Astrocyte of the cerebellum (primary cell): ENCODE measurements around the gene INMT.

ENCODE experiments used
- DNase-seq: peaks from one replicate; pipeline ENCODE4 v3.0.0-alpha.2; 2011; ENCODE audit warnings: low read depth
- H3K4me3 ChIP-seq: 2 replicates; pipeline ENCODE4 v1.5.1; 2011; ENCODE audit warnings: mild to moderate bottlenecking, low read depth, low read length, moderate library complexity
- in situ Hi-C: cut with HindIII; loops from 2 replicates; pipeline ENCODE4 v1.10.0; 2017; ENCODE audit warnings: low sequenced_read_pairs
- TF ChIP-seq, protein P1 (sequence below): IDR thresholded peaks from 2 replicates; pipeline ENCODE4 v1.5.1; 2012; ENCODE audit warnings: low read length, low read depth, moderate library complexity, mild to moderate bottlenecking; ENCODE audit errors: missing control alignments

The INMT gene

DNA sequence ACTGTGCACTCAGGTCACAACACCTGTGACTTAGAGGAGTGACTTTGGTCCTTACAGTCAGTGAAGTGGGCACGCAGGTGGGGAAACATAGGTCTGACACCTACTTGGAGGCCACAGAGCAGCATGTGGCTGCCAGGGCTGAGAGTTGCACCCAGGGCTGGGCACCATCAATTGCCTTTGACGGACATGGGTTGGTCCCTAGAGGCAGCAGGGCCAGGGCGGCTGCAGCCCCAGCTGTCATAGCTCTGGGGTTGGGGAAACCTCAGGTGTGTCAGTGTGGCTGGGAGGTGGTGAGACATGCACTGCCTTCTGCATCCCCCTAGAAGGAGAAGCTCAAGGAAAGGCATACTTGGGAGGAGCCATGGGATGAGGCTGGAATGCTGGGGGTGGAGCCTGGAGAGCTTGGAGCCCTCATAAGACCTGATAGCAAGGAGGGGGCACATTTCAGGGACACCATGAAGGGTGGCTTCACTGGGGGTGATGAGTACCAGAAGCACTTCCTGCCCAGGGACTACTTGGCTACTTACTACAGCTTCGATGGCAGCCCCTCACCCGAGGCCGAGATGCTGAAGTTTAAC, at the start of gene INMT:
INMT (plus strand) TSS at position 440 of the 578 bp plus-strand sequence; CDS start at position 456, 16 bp downstream.
- TF ChIP-seq, protein P1, sequence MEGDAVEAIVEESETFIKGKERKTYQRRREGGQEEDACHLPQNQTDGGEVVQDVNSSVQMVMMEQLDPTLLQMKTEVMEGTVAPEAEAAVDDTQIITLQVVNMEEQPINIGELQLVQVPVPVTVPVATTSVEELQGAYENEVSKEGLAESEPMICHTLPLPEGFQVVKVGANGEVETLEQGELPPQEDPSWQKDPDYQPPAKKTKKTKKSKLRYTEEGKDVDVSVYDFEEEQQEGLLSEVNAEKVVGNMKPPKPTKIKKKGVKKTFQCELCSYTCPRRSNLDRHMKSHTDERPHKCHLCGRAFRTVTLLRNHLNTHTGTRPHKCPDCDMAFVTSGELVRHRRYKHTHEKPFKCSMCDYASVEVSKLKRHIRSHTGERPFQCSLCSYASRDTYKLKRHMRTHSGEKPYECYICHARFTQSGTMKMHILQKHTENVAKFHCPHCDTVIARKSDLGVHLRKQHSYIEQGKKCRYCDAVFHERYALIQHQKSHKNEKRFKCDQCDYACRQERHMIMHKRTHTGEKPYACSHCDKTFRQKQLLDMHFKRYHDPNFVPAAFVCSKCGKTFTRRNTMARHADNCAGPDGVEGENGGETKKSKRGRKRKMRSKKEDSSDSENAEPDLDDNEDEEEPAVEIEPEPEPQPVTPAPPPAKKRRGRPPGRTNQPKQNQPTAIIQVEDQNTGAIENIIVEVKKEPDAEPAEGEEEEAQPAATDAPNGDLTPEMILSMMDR, result no peak
- no peak within 1 kb of the TSS for H3K4me3 ChIP-seq
- in situ Hi-C loops, result no loop called here
- DNase-seq, result no peak

DNA sequence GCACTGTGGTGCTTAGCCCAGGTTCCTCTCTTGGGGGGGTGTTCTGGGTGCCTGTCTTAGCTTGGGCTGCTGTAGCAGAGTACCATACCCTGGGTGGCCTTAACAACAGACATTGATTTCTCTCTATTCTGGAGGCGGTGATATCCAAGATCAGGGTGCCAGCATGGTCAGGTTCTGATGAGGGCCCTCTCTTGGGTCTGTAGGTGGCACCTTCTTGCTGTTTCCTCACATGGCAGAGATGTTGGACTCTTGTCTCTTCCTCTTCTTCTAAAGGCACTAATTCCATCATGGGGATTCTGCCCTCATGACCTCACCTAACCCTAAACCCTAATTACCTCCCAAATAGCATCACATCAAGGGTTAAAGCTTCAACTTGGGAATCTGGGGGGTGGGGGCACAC, 49.7 kb upstream of the INMT start:
- in situ Hi-C loops, result loop anchor here (5.0 kb wide), 1 partner anchor 45 kb away; no protein-coding TSS in a partner anchor
- DNase-seq, result no peak
- H3K4me3 ChIP-seq, result no peak overlapping the region
- TF ChIP-seq, protein P1, result no peak

DNA sequence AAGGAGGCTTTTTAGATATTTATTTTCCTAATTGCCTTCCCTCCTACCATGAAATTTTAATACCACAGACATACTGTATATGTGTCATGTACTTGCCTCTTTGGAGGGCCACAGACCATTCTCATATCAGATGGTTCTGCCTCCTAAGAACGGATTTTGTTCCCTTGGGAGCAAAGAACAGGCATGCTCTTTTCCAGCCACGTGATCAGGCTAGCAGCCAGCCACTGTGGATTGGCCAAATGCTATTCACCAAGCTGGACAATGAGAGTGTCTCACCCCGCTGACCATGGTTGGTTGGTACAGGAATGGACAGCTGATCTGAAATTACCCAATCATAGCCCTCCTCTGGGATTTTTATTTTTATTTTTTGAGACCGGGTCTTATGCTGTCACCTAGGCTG, 48.2 kb upstream of the INMT start:
- H3K4me3 ChIP-seq, result no peak overlapping the region
- in situ Hi-C loops, result loop anchor here (5.0 kb wide), 1 partner anchor 44 kb away; no protein-coding TSS in a partner anchor
- TF ChIP-seq, protein P1, result no peak
- DNase-seq, result no peak

DNA sequence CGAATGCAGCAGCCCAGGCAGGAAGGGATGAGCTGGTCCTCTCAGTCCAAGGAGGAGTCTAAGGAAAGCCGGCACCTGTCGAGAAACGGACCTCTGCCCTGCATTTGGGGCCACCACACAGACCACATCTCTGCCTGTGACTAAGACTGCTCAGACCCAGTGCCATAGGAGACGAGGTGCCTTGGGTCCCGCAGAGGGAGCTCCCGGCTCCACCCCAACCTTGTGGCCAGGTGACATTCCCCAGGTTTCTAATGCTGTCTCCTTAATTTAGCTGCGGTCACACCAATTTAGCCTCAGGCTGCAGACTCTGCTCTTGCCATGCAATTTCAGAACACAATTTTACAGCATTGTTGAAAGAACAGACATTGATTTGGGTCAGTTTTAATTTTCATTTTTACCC, 46.9 kb upstream of the INMT start:
- TF ChIP-seq, protein P1, result no peak
- DNase-seq, result no peak
- in situ Hi-C loops, result no loop called here
- no peak overlapping the region for H3K4me3 ChIP-seq

DNA sequence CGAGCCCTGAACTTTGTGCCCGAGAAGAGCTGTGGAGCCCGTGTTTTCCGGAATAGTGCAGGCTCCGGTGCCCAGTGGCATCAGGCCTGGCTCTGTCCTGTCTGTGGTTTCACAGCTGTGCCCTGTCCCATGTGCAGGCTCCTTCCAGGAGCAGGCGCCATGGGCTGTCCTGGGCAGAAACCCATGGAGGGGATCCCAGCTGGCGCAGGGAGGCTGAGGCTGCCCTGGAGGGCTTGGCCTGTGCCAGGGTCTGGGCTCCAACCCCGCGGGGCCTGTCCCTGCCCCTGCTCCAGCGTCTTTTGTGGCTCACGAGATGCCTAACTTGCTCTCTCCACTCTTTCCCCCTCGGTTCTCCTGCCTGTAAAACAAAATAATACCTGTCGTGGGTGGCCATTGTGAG, 46.3 kb upstream of the INMT start:
- in situ Hi-C loops, result no loop called here
- TF ChIP-seq, protein P1, result no peak
- no peak overlapping the region for H3K4me3 ChIP-seq
- DNase-seq, result no peak

DNA sequence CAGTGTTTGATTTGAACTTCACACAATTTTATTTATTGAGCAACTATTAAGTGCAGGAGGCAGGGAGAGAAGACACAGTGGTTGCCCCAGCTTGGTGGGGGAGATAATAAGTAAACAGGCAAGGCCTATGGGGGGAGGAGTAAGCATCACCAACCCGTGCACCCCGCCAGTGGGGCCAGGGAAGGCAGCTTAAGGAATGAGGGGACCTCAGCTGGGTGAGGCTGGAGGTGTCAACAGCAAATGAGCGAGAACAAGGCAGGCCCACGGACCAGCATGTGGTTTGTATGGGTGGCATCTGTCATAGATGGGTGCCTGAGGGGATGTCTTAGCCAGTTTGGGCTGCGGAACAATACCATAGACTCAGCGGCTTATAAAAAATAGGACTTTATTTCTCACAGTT, 45.6 kb upstream of the INMT start:
- no peak for DNase-seq
- in situ Hi-C loops, result no loop called here

More for the DNA sequence above, 45.6 kb upstream of the INMT start:
- H3K4me3 ChIP-seq, result no peak overlapping the region
- TF ChIP-seq, protein P1, result no peak
